ENCODE data around the gene PHF3. TPM values are rescaled to one million over a fixed set of nuclear protein-coding genes. Genes with fewer than 3 reads are reported as not detected.

PHF3 gene
- total RNA-seq, 1 donor from 2014 or later, result 33.4 TPM

DNA sequence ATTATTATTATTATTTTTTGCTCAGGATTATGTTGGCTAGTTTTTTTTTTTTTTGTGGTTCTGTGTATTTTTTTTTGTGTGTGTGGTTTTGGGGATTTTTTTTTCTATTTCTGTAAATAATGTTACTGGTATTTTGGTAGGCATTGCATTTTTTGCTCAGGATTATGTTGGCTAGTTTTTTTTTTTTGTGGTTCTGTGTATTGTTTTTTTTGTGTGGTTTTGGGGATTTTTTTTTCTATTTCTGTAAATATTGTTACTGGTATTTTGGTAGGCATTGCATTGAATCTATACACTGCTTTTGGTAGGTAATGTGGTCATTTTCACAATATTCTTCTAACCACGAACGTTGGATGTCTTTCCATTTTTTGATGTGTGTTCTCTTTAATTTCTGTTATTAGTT lies 17.4 kb downstream of the PHF3 start:
- H3K9me3 ChIP-seq (ENCODE audit: insufficient read depth, low read depth, low read length), result no peaks in the 10 kb centered on the region
- H3K4me2 ChIP-seq (ENCODE audit: low read length), result no peak overlapping the region
- DNase-seq (ENCODE audit: low read depth), result no peak
- no peaks in the 10 kb centered on the region for H3K36me3 ChIP-seq (ENCODE audit: insufficient read depth, low read length)
- H3K27ac ChIP-seq (ENCODE audit: low read depth, low read length), result no peak overlapping the region
- no peak for FAIRE-seq
- no peaks in the 10 kb centered on the region for H3K4me1 ChIP-seq (ENCODE audit: insufficient read depth, low read length)
- H3K27me3 Mint-ChIP-seq (ENCODE audit: low read depth, unreplicated experiment), result no peaks in the 10 kb centered on the region
- no peaks in the 10 kb centered on the region for H3K36me3 Mint-ChIP-seq (ENCODE audit: low read depth, unreplicated experiment)
- peaks cover 99% of the 10 kb centered on the region for H3K79me2 ChIP-seq (ENCODE audit: insufficient read depth, low read length)
- H3K9ac ChIP-seq (ENCODE audit: low read length), result no peak overlapping the region
- no peaks in the 10 kb centered on the region for H3K27me3 ChIP-seq (ENCODE audit: insufficient read depth, low read length)
- H3K4me3 Mint-ChIP-seq (ENCODE audit: unreplicated experiment), result no peak overlapping the region
- peaks cover 81% of the 10 kb centered on the region for H4K20me1 ChIP-seq (ENCODE audit: insufficient read depth, low read length)
- no peak overlapping the region for H3K27ac Mint-ChIP-seq (ENCODE audit: unreplicated experiment)
- no peak overlapping the region for H2AFZ ChIP-seq (ENCODE audit: low read depth, low read length)
- H3K4me1 Mint-ChIP-seq (ENCODE audit: low read depth, unreplicated experiment), result peaks cover 3% of the 10 kb centered on the region
- H3K9me3 Mint-ChIP-seq (ENCODE audit: unreplicated experiment), result peaks cover 2% of the 10 kb centered on the region
- H3K4me3 ChIP-seq (ENCODE audit: insufficient read depth, low read depth, low read length), result no peak overlapping the region
- no peak for TF ChIP-seq CTCF (IDR thresholded peaks at IDR 0.05; ENCODE audit: insufficient read depth, low read depth, low read length)

DNA sequence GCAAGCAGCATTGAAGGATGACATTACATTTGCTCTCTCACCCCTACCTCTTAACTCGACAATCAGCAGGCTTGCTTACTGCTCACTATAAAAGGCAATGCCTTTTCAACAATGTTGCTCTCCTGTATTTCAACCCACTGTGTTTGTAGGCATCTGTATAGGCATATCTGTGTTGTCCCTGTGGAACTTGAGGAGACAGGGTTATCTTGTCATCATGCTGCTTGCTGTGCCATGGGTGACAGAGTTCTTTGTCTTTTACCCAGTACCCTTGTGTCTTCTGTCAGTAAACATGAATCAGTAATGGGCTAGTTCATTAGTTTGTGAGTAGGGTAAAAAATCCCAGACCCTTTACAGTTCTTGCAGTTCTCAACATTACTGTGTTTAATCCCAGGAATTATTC lies 25.2 kb downstream of the PHF3 start:
- FAIRE-seq (no peak), DNase-seq (ENCODE audit: low read depth) (no peak)
- no peak overlapping the region for H3K4me3 ChIP-seq (ENCODE audit: insufficient read depth, low read depth, low read length)
- Mint-ChIP-seq H3K36me3 (ENCODE audit: low read depth, unreplicated experiment) (no peaks in the 10 kb centered on the region), H3K9me3 (ENCODE audit: unreplicated experiment) (no peaks in the 10 kb centered on the region), H3K27ac (ENCODE audit: unreplicated experiment) (no peak overlapping the region), H3K27me3 (ENCODE audit: low read depth, unreplicated experiment) (no peaks in the 10 kb centered on the region), H3K4me3 (ENCODE audit: unreplicated experiment) (no peak overlapping the region), H3K4me1 (ENCODE audit: low read depth, unreplicated experiment) (peaks cover 19% of the 10 kb centered on the region)
- H3K9me3 ChIP-seq (ENCODE audit: insufficient read depth, low read depth, low read length), result no peaks in the 10 kb centered on the region
- peaks cover 10% of the 10 kb centered on the region for H3K4me1 ChIP-seq (ENCODE audit: insufficient read depth, low read length)
- no peaks in the 10 kb centered on the region for H3K27me3 ChIP-seq (ENCODE audit: insufficient read depth, low read length)
- TF ChIP-seq EZH2 (IDR thresholded peaks at IDR 0.05; ENCODE audit: insufficient read depth, low read length), result no peak
- TF ChIP-seq CTCF (IDR thresholded peaks at IDR 0.05; ENCODE audit: insufficient read depth, low read depth, low read length), result no peak
- H3K4me2 ChIP-seq (ENCODE audit: low read length), result no peak overlapping the region
- no peaks in the 10 kb centered on the region for H3K36me3 ChIP-seq (ENCODE audit: insufficient read depth, low read length)
- H3K27ac ChIP-seq (ENCODE audit: low read depth, low read length), result no peak overlapping the region
- no peak overlapping the region for H2AFZ ChIP-seq (ENCODE audit: low read depth, low read length)
- no peak overlapping the region for H3K9ac ChIP-seq (ENCODE audit: low read length)
- H3K79me2 ChIP-seq (ENCODE audit: insufficient read depth, low read length), result peaks cover 91% of the 10 kb centered on the region
- H4K20me1 ChIP-seq (ENCODE audit: insufficient read depth, low read length), result peaks cover 60% of the 10 kb centered on the region

- no peaks in the 10 kb centered on the region for H3K9me3 Mint-ChIP-seq (ENCODE audit: unreplicated experiment)
- no peak overlapping the region for H3K27ac Mint-ChIP-seq (ENCODE audit: unreplicated experiment)
- no peaks in the 10 kb centered on the region for H3K36me3 ChIP-seq (ENCODE audit: insufficient read depth, low read length)
- peaks cover 10% of the 10 kb centered on the region for H3K4me1 ChIP-seq (ENCODE audit: insufficient read depth, low read length)
- peaks cover 52% of the 10 kb centered on the region for H4K20me1 ChIP-seq (ENCODE audit: insufficient read depth, low read length)
- H3K4me3 Mint-ChIP-seq (ENCODE audit: unreplicated experiment), result no peak overlapping the region
- H2AFZ ChIP-seq (ENCODE audit: low read depth, low read length), result no peak overlapping the region
- no peaks in the 10 kb centered on the region for H3K9me3 ChIP-seq (ENCODE audit: insufficient read depth, low read depth, low read length)
- H3K9ac ChIP-seq (ENCODE audit: low read length), result no peak overlapping the region
- no peaks in the 10 kb centered on the region for H3K27me3 ChIP-seq (ENCODE audit: insufficient read depth, low read length)
- peaks cover 16% of the 10 kb centered on the region for H3K4me1 Mint-ChIP-seq (ENCODE audit: low read depth, unreplicated experiment)
- no peaks in the 10 kb centered on the region for H3K27me3 Mint-ChIP-seq (ENCODE audit: low read depth, unreplicated experiment)
- FAIRE-seq (no peak), DNase-seq (ENCODE audit: low read depth) (no peak)
- H3K4me2 ChIP-seq (ENCODE audit: low read length), result no peak overlapping the region
- H3K4me3 ChIP-seq (ENCODE audit: insufficient read depth, low read depth, low read length), result no peak overlapping the region
- no peaks in the 10 kb centered on the region for H3K36me3 Mint-ChIP-seq (ENCODE audit: low read depth, unreplicated experiment)
- peaks cover 89% of the 10 kb centered on the region for H3K79me2 ChIP-seq (ENCODE audit: insufficient read depth, low read length)
- TF ChIP-seq CTCF (IDR thresholded peaks at IDR 0.05; ENCODE audit: insufficient read depth, low read depth, low read length) (no peak), EZH2 (IDR thresholded peaks at IDR 0.05; ENCODE audit: insufficient read depth, low read length) (no peak)
- H3K27ac ChIP-seq (ENCODE audit: low read depth, low read length), result no peak overlapping the region
Observed at GRCh38 chr6:63661769-63662168, 26.2 kb downstream of the PHF3 start.

Data from astrocyte (in vitro differentiated cells and primary cell).